Measurements from ENCODE around the gene PRTFDC1.

DNA sequence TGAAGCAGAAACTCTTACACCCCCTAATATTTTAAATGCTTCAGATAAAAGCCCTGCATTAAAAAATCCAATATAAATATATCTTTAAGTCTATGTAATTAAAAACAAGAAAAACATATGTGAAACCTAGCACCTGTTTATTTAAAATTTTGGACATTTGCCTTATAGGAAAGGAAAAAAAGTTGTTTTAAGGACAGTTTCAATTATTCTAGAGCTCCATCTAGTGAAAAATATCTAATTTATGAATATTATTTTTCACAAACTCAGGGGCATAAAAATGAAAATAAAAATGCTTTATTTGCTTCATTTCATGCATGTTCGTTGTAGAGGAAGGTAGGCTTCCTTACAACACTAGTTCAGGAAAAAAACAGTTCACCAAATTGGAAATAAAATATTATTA, 37.5 kb upstream of the PRTFDC1 start:
- TF ChIP-seq CTCF (optimal IDR thresholded peaks at IDR 0.05 in 1 of 3, IDR thresholded peaks at IDR 0.05 in 1 of 3, conservative IDR thresholded peaks at IDR 0.05 in 1 of 3; ENCODE audit: extremely low read depth in 1 of 3, insufficient read depth in 2 of 3, low read length in 3 of 3) (no peak), EZH2 (IDR thresholded peaks at IDR 0.05; ENCODE audit: low read length) (no peak)
